ENCODE data around the gene KNCN.

The KNCN gene

DNA sequence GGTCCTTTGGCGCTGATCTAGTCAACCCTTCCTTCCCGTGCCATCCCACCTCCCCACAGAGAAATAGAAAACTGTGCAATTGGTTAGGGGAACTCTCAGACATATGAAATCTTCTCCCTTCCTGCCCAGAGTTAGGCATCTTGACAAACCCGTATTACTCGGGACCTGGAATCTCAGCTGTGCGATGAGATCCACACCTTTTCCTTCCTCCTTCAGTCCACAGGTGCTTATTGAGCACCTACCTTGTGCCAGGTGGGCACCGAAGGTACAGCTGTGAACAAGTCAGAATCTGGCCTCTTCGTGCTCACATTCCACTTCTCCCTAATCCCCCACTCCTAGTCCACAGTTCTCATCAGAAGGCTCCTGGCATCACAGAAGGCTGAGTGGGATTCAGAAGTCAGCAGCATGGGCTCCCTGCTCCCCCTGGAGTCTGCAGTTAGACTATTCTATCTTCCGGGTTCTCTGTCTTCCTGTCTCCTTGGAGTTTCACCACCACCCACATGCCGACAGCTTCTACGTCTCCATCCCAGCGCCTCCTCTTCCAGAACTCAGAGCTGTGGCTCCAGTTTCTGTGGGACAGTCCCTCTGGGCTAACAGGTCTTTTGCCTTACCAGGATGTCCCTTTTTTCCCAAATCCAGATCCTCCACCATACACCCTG, 23.0 kb downstream of the KNCN start:
- Histone ChIP-seq H3K4me1 (ENCODE audit: control insufficient read depth in 1 of 2, insufficient read depth in 2 of 2, low read length in 2 of 2) (peaks cover 6% of the 10 kb centered on the region in 2 donors), H3K36me3 (ENCODE audit: control insufficient read depth in 1 of 2, insufficient read depth in 2 of 2, low read length in 2 of 2) (no peaks in the 10 kb centered on the region), H3K27me3 (ENCODE audit: low read depth, low read length) (peaks cover 18% of the 10 kb centered on the region), H3K27ac (ENCODE audit: low read length) (no peak overlapping the region), H3K4me3 (ENCODE audit: low read depth in 1 of 2, low read length in 2 of 2) (no peak overlapping the region), H3K9me3 (ENCODE audit: control insufficient read depth in 1 of 2, low read length in 2 of 2) (no peaks in the 10 kb centered on the region)

DNA sequence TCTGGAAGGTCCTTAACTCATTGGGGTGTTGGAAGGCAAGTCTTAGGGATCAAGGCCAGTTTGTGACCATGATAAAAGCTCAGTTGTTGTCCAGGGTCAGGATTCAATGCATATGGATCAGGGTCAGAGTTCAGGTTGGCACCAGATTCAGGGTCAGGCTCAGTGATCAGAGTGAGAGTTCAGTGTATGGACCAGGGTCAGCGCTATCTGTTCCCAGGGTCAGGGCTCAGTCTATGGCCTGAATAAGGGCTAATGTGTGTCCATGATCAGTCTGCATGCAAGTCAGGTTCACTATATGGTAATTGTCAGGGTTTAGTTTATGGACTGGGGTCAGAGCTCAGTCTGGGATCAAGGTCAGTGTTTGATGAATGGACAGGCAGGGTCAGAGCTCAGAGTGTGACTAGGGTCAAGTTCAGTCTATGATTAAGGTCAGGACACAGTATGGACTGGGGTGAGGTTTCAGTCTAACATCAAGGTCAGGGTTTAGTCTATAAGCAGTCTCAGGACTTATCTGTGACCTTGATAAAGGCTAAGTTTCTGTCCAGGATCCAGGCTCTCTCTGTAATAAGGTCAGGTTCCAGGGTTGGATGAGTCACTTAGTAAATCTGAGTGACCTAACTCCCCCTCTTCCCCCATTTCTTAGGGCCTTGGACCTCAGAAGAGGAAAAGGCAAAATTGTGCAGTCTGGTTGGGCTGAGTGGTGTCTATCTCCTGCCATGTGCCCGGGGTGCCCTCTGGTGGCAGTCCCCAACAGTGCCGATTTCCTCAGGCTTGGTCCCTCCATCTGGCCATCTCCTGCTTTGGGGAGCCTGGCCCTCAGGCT, 23.8 kb downstream of the KNCN start:
- Histone ChIP-seq H3K27ac (ENCODE audit: low read length) (no peak overlapping the region), H3K4me3 (ENCODE audit: low read depth in 1 of 2, low read length in 2 of 2) (no peak overlapping the region), H3K36me3 (ENCODE audit: control insufficient read depth in 1 of 2, insufficient read depth in 2 of 2, low read length in 2 of 2) (no peaks in the 10 kb centered on the region), H3K27me3 (ENCODE audit: low read depth, low read length) (peaks cover 18% of the 10 kb centered on the region), H3K4me1 (ENCODE audit: control insufficient read depth in 1 of 2, insufficient read depth in 2 of 2, low read length in 2 of 2) (peaks cover 5 to 6% of the 10 kb centered on the region in 2 donors), H3K9me3 (ENCODE audit: control insufficient read depth in 1 of 2, low read length in 2 of 2) (no peaks in the 10 kb centered on the region)

DNA sequence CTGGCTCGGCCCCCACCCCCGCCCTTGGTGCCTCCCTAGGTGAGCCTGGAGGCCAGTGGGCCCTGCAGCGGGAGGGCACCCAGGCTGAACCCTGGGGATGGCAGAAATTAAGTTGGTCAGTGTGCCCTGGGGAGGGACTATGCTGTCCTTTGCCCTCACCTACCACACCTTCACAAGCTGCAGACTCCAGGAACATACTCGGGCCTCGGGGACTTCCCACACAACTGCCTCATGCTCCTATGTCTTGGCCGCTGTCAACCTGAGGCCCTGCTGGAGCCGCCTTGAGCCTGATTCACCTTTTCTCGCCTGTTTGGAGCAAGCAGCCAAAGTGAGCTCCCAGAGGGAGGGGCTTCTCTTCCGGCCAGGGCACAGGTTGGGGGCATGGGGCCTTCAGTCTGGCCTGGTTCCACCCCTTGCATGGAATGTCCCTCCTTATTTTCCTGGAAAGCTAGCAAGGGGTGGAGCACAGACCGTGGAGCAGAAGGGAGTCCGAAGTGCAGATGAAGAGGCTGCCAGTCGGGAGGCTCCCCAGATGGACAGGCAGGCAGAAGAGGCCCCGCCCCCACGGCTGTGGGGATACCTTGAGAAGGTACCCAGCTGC, 24.7 kb downstream of the KNCN start:
- no peaks in the 10 kb centered on the region for H3K36me3 ChIP-seq (ENCODE audit: control insufficient read depth in 1 of 2, insufficient read depth in 2 of 2, low read length in 2 of 2)
- H3K4me1 ChIP-seq (ENCODE audit: control insufficient read depth in 1 of 2, insufficient read depth in 2 of 2, low read length in 2 of 2): peaks cover 3 to 6% of the 10 kb centered on the region in 2 donors
- H3K4me3 ChIP-seq (ENCODE audit: low read depth in 1 of 2, low read length in 2 of 2): no peak overlapping the region
- no peaks in the 10 kb centered on the region for H3K9me3 ChIP-seq (ENCODE audit: control insufficient read depth in 1 of 2, low read length in 2 of 2)
- peaks cover 18% of the 10 kb centered on the region for H3K27me3 ChIP-seq (ENCODE audit: low read depth, low read length)
- no peak overlapping the region for H3K27ac ChIP-seq (ENCODE audit: low read length)

DNA sequence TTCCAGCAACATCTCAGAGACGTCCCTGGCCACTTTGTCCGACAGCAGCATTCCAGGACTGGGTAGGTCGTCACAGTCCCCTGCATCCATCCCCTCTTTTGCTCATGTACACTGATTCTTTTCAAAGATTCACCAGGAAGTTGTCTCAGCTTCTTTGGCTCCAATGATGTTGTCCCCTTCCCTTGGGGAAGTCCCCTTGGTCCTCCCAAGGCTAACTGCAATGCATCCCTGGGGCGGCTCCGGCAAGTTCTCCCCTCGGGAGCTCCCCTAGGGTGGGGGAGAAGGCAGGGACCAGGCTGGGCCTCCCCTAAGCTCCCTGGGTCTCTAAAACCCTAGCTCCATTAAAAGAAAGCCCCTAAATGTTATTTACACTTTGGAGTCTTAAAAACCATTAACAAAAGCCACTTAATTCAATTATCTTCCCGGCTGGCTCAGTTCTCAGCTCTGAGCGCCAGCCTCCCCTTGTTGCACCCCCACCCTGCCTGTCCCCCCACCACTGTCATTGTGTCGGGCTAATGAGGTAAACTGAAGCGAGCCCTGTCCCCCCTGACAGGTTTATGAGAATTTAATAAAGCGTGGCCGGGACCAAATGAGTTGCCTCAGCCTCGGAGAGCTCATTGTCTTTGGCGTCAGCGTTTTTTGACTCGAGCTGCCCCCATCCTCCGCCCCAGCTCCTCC, 25.3 kb downstream of the KNCN start:
- H3K4me1 ChIP-seq (ENCODE audit: control insufficient read depth in 1 of 2, insufficient read depth in 2 of 2, low read length in 2 of 2): peaks cover 3 to 6% of the 10 kb centered on the region in 2 donors
- peaks cover 17% of the 10 kb centered on the region for H3K27me3 ChIP-seq (ENCODE audit: low read depth, low read length)
- no peaks in the 10 kb centered on the region for H3K36me3 ChIP-seq (ENCODE audit: control insufficient read depth in 1 of 2, insufficient read depth in 2 of 2, low read length in 2 of 2)
- no peak overlapping the region for H3K27ac ChIP-seq (ENCODE audit: low read length)
- H3K4me3 ChIP-seq (ENCODE audit: low read depth in 1 of 2, low read length in 2 of 2): no peak overlapping the region
- H3K9me3 ChIP-seq (ENCODE audit: control insufficient read depth in 1 of 2, low read length in 2 of 2): no peaks in the 10 kb centered on the region

DNA sequence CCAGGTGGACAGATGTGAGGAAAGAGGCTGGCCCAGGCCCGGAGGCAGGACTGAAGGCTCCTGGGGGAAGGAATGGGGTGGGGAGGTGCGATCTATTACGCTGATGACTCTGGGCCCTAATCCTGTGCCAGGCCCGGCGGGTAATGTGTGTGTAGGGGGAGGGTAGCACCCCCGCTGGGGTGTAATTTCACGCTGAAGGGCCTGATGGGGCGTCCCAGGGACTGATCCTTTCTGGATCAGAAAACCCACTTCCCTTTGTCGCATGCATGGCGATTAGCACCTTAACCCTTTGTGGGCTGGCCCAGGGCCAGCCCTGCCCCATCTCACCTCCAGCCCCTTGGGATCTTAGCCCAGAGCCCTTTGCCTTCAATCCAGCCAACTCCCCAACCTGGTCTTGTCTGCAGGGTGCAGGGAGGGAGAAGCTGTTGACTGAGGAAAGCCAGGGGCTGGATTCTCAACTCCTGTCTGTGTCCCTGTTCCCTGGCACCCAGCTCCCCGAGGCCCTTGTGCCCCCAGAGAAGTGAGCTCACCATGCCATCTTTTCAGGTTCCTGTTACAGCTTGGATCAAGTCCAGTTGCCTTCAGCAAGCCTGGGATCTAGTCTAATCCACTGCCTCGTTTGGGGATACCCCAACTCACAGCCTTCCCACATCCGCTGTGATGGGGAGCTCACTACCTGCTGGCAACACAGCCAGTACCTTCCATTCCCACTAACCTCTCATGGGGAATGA, 26.0 kb downstream of the KNCN start:
- H3K36me3 ChIP-seq (ENCODE audit: control insufficient read depth in 1 of 2, insufficient read depth in 2 of 2, low read length in 2 of 2): no peaks in the 10 kb centered on the region
- no peak overlapping the region for H3K4me3 ChIP-seq (ENCODE audit: low read depth in 1 of 2, low read length in 2 of 2)
- H3K9me3 ChIP-seq (ENCODE audit: control insufficient read depth in 1 of 2, low read length in 2 of 2): no peaks in the 10 kb centered on the region
- H3K27ac ChIP-seq (ENCODE audit: low read length): no peak overlapping the region
- peaks cover 14% of the 10 kb centered on the region for H3K27me3 ChIP-seq (ENCODE audit: low read depth, low read length)
- peaks cover 3 to 6% of the 10 kb centered on the region in 2 donors for H3K4me1 ChIP-seq (ENCODE audit: control insufficient read depth in 1 of 2, insufficient read depth in 2 of 2, low read length in 2 of 2)

DNA sequence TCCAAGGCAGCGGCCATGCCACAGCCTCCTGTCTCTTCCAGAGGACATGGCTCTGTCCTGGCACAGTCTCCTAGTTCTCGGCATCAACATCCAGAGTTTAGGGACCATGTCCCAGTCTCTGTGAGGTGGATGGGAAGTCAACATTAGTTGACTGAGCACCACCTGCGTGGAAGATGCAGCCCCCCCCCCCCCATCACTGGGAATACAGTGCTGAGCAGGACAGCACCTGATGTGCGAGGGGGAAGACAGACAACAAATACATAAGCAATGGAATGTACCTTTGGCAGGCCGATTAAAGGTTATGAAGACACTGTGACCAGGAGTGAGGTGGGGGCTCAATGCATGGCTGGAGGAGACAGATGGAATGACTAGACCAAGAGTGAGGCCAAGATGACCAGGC, 26.6 kb downstream of the KNCN start:
- H3K4me1 ChIP-seq (ENCODE audit: control insufficient read depth in 1 of 2, insufficient read depth in 2 of 2, low read length in 2 of 2): peaks cover 3 to 6% of the 10 kb centered on the region in 2 donors
- no peak overlapping the region for H3K4me3 ChIP-seq (ENCODE audit: low read depth in 1 of 2, low read length in 2 of 2)
- no peaks in the 10 kb centered on the region for H3K9me3 ChIP-seq (ENCODE audit: control insufficient read depth in 1 of 2, low read length in 2 of 2)
- H3K36me3 ChIP-seq (ENCODE audit: control insufficient read depth in 1 of 2, insufficient read depth in 2 of 2, low read length in 2 of 2): no peaks in the 10 kb centered on the region
- peaks cover 9% of the 10 kb centered on the region for H3K27me3 ChIP-seq (ENCODE audit: low read depth, low read length)
- H3K27ac ChIP-seq (ENCODE audit: low read length): no peak overlapping the region

DNA sequence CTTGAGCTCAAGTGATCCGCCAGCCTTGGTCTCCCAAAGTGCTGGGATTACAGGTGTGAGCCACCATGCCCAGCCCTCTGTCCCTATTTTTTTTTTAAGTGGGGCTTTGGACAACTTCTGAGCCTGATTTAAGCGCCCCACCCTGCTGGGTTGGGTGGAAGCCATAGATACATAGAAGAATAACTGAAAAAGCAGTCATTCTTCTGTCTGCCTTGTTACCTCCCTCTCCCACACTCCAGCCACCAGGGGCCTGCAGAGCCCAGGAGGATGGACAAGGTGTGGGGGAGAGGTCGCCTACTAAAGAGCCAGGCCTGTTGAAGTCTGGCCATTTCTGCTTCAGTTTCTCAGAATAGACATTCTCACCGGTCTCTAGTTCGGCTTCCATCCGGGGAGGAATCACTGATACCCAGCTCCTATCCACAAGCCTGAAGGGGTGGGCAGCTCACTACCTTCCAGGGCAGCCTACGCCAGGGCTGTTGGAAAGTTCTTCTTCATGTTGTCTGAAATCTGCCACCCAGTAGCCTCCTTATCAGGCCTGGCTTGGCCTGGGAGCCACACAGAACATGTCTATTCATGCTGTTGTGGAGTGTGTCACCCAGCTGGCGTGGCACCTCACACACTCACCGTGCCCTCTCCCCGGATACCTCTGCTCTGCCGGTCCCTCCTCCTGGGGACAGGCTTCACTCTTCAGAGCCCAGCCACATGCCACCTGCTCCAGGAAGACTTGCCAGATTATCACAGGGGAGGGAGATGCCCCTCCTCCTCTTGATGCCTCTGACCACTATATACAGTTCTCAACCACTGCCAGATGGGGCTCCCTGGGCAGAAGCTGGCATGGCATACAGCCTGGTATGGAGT, 27.7 kb downstream of the KNCN start:
- no peak overlapping the region for H3K27ac ChIP-seq (ENCODE audit: low read length)
- no peaks in the 10 kb centered on the region for H3K9me3 ChIP-seq (ENCODE audit: control insufficient read depth in 1 of 2, low read length in 2 of 2)
- peaks cover 5% of the 10 kb centered on the region for H3K27me3 ChIP-seq (ENCODE audit: low read depth, low read length)
- H3K36me3 ChIP-seq (ENCODE audit: control insufficient read depth in 1 of 2, insufficient read depth in 2 of 2, low read length in 2 of 2): no peaks in the 10 kb centered on the region
- H3K4me1 ChIP-seq (ENCODE audit: control insufficient read depth in 1 of 2, insufficient read depth in 2 of 2, low read length in 2 of 2): peaks cover 3 to 6% of the 10 kb centered on the region in 2 donors
- no peak overlapping the region for H3K4me3 ChIP-seq (ENCODE audit: low read depth in 1 of 2, low read length in 2 of 2)

DNA sequence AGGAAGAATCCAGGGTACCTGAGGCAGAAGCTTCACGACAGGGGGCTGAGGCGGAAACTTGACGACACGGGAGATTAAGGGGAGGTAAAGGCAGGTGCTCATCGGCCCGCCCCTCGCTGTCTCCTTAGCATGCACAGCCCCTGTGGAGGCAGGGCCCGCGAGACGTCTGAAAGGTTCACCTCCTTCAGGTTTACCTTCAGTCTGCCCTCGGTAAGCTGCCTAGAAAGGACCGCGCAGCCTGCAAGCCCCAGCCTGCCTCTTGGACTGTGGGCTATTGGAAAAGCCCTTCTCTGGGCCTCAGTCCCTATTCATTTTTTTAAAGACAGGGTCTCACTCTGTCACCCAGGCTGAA, 28.5 kb downstream of the KNCN start:
- Histone ChIP-seq H3K4me3 (ENCODE audit: low read depth in 1 of 2, low read length in 2 of 2) (no peak overlapping the region), H3K4me1 (ENCODE audit: control insufficient read depth in 1 of 2, insufficient read depth in 2 of 2, low read length in 2 of 2) (peaks cover 3 to 6% of the 10 kb centered on the region in 2 donors), H3K36me3 (ENCODE audit: control insufficient read depth in 1 of 2, insufficient read depth in 2 of 2, low read length in 2 of 2) (no peaks in the 10 kb centered on the region), H3K9me3 (ENCODE audit: control insufficient read depth in 1 of 2, low read length in 2 of 2) (no peaks in the 10 kb centered on the region), H3K27me3 (ENCODE audit: low read depth, low read length) (no peaks in the 10 kb centered on the region), H3K27ac (ENCODE audit: low read length) (no peak overlapping the region)

DNA sequence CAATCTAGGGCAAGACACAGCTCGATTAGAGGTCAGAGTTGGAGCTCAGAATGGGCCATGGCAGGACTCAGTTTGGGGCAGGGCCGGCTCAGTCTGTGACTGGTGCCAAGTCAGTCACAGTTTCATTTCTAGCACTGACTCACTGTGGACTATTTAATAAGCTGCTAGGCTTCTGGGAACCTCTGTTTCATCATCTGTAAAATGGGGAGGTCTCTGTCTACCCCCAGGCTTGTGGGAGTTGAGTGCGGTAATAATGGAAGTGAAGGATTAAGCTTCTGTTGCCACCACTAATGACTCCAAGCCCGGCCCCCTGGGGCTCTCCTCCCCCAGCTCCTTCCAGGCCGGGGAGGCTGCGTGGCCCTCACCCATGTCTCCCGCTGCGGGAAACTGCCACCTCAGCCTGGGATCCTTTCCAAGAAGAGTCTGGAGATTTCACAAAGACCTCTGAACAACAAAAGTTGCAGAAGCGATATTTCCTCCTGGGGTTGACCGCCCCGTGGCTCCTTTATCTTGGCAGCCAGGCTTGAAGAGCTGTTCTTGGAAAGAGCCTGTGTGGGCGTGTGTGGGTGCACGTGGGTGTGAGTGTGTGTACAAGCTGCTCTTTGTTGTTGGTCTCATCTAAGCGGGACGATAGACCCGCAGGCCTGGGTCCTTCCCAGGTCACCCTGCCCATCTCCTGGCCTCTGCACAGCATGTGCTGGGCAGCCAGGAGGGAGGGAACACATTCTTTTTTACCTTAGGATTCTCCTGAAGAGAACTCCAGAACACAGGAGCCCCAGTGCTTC, 29.1 kb downstream of the KNCN start:
- no peaks in the 10 kb centered on the region for H3K9me3 ChIP-seq (ENCODE audit: control insufficient read depth in 1 of 2, low read length in 2 of 2)
- H3K27ac ChIP-seq (ENCODE audit: low read length): no peak overlapping the region
- H3K36me3 ChIP-seq (ENCODE audit: control insufficient read depth in 1 of 2, insufficient read depth in 2 of 2, low read length in 2 of 2): no peaks in the 10 kb centered on the region
- no peak overlapping the region for H3K4me3 ChIP-seq (ENCODE audit: low read depth in 1 of 2, low read length in 2 of 2)
- peaks cover under 1 to 3% of the 10 kb centered on the region in 2 donors for H3K4me1 ChIP-seq (ENCODE audit: control insufficient read depth in 1 of 2, insufficient read depth in 2 of 2, low read length in 2 of 2)
- no peaks in the 10 kb centered on the region for H3K27me3 ChIP-seq (ENCODE audit: low read depth, low read length)

DNA sequence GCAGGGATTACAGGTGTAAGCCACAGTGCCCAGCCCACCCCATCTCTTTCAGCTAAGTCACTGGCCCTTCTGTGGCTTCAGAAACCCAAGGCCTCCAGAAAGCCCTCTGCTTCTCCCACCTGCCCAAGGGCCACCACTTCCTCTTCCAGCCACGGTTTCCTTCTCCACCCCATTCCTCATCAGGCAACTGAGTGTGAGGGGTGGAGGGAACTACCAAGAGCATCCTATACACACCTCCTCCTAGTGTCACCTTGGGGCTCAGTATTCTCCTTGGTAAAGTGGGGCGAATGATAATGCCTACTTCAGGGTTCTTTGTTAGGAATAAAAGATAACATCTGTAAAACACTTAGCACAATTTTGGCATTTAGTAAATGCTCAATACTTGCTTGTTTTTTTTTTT, 30.0 kb downstream of the KNCN start:
- Histone ChIP-seq H3K4me1 (ENCODE audit: control insufficient read depth in 1 of 2, insufficient read depth in 2 of 2, low read length in 2 of 2) (peaks cover 0 to 3% of the 10 kb centered on the region in 2 donors), H3K9me3 (ENCODE audit: control insufficient read depth in 1 of 2, low read length in 2 of 2) (no peaks in the 10 kb centered on the region), H3K27me3 (ENCODE audit: low read depth, low read length) (no peaks in the 10 kb centered on the region), H3K4me3 (ENCODE audit: low read depth in 1 of 2, low read length in 2 of 2) (no peak overlapping the region), H3K36me3 (ENCODE audit: control insufficient read depth in 1 of 2, insufficient read depth in 2 of 2, low read length in 2 of 2) (no peaks in the 10 kb centered on the region), H3K27ac (ENCODE audit: low read length) (no peak overlapping the region)
